ENCODE measurements around the gene PRSS1.
A peak's percentile ranks its signal among the peaks of the same experiment; 100 is the strongest.

PRSS1 gene

DNA sequence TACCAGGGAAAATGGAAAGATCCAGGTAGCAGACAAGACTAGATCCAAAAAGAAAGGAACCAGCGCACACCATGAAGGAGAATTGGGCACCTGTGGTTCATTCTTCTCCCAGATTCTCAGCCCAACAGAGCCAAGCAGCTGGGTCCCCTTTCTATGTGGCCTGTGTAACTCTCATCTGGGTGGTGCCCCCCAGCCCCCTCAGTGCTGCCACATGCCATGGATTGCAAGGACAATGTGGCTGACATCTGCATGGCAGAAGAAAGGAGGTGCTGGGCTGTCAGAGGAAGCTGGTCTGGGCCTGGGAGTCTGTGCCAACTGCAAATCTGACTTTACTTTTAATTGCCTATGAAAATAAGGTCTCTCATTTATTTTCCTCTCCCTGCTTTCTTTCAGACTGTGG lies 42.9 kb downstream of the PRSS1 start:
- Histone ChIP-seq H3K4me1 (ENCODE audit: insufficient read depth, poor library complexity, severe bottlenecking) (peaks cover 10% of the 10 kb centered on the region), H3K27me3 (ENCODE audit: insufficient read depth, poor library complexity, severe bottlenecking) (peaks cover 15% of the 10 kb centered on the region), H3K4me3 (ENCODE audit: severe bottlenecking) (no peak overlapping the region), H3K36me3 (ENCODE audit: low read depth) (no peaks in the 10 kb centered on the region), H3K9me3 (ENCODE audit: severe bottlenecking) (no peaks in the 10 kb centered on the region), H3K27ac (ENCODE audit: poor library complexity, severe bottlenecking) (no peak overlapping the region)
- no peak for TF ChIP-seq CTCF (IDR thresholded peaks at IDR 0.05; ENCODE audit: poor library complexity, severe bottlenecking)
- no peak for DNase-seq (ENCODE audit: low spot score)
- ATAC-seq (ENCODE audit: low read depth): no peak

DNA sequence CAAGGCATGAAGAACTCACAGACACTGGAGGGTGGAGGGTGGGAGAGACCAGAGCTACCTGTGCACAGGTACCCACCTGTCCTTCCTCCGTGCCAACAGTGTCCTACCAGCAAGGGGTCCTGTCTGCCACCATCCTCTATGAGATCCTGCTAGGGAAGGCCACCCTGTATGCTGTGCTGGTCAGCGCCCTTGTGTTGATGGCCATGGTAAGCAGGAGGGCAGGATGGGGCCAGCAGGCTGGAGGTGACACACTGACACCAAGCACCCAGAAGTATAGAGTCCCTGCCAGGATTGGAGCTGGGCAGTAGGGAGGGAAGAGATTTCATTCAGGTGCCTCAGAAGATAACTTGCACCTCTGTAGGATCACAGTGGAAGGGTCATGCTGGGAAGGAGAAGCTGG lies 43.3 kb downstream of the PRSS1 start:
- no peak for ATAC-seq (ENCODE audit: low read depth)
- Histone ChIP-seq H3K27me3 (ENCODE audit: insufficient read depth, poor library complexity, severe bottlenecking) (peaks cover 20% of the 10 kb centered on the region), H3K36me3 (ENCODE audit: low read depth) (no peaks in the 10 kb centered on the region), H3K4me1 (ENCODE audit: insufficient read depth, poor library complexity, severe bottlenecking) (peaks cover 10% of the 10 kb centered on the region), H3K27ac (ENCODE audit: poor library complexity, severe bottlenecking) (peak overlapping the region; percentile 52), H3K4me3 (ENCODE audit: severe bottlenecking) (no peak overlapping the region), H3K9me3 (ENCODE audit: severe bottlenecking) (no peaks in the 10 kb centered on the region)
- no peak for TF ChIP-seq CTCF (IDR thresholded peaks at IDR 0.05; ENCODE audit: poor library complexity, severe bottlenecking)
- no peak for DNase-seq (ENCODE audit: low spot score)

GRCh38 chr7:142793156-142793555 lies 43.9 kb downstream of the PRSS1 start:
- ATAC-seq (ENCODE audit: low read depth): peak; percentile 47; the same call in 1 of the 3 replicates
- Histone ChIP-seq H3K9me3 (ENCODE audit: severe bottlenecking) (no peaks in the 10 kb centered on the region), H3K27ac (ENCODE audit: poor library complexity, severe bottlenecking) (peak overlapping the region; percentile 52), H3K27me3 (ENCODE audit: insufficient read depth, poor library complexity, severe bottlenecking) (peaks cover 25% of the 10 kb centered on the region), H3K4me1 (ENCODE audit: insufficient read depth, poor library complexity, severe bottlenecking) (peaks cover 10% of the 10 kb centered on the region), H3K36me3 (ENCODE audit: low read depth) (no peaks in the 10 kb centered on the region), H3K4me3 (ENCODE audit: severe bottlenecking) (no peak overlapping the region)
- no peak for TF ChIP-seq CTCF (IDR thresholded peaks at IDR 0.05; ENCODE audit: poor library complexity, severe bottlenecking)
- no peak for DNase-seq (ENCODE audit: low spot score)

DNA sequence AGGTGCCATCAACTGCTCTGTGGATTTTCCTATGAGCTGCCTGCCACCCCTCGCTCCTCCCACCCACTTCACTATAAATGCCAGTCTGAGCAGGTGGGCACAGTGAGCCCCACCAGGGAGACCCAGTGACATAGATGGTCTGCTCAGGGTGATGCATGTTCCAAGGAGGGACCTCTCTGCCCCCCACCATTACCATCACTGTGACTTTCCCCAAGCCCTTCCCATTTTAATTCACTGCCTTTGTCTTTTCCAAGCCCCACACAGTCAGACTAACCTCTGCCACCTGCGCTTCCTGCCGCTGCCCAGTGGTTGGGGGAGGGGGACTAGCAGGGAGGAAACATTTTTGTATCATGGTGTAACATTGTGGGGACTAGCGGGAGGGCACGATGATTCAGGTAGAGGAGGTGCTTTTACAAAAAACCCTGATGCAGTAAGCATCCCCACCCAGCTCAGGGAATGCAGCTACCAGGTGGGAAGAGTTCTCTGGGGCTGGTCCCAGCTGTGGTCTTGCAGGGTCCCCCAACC lies 46.1 kb downstream of the PRSS1 start:
- Histone ChIP-seq H3K4me1 (ENCODE audit: insufficient read depth, poor library complexity, severe bottlenecking) (peaks cover 10% of the 10 kb centered on the region), H3K36me3 (ENCODE audit: low read depth) (no peaks in the 10 kb centered on the region), H3K9me3 (ENCODE audit: severe bottlenecking) (no peaks in the 10 kb centered on the region), H3K27ac (ENCODE audit: poor library complexity, severe bottlenecking) (no peak overlapping the region), H3K27me3 (ENCODE audit: insufficient read depth, poor library complexity, severe bottlenecking) (peaks cover 35% of the 10 kb centered on the region), H3K4me3 (ENCODE audit: severe bottlenecking) (no peak overlapping the region)
- no peak for DNase-seq (ENCODE audit: low spot score)
- ATAC-seq (ENCODE audit: low read depth): peak; percentile 62
- no peak for TF ChIP-seq CTCF (IDR thresholded peaks at IDR 0.05; ENCODE audit: poor library complexity, severe bottlenecking)

GRCh38 chr7:142796001-142796500 lies 46.8 kb downstream of the PRSS1 start:
- ATAC-seq (ENCODE audit: low read depth) (no peak), DNase-seq (ENCODE audit: low spot score) (no peak)
- no peaks in the 10 kb centered on the region for H3K9me3 ChIP-seq (ENCODE audit: severe bottlenecking)
- no peak overlapping the region for H3K4me3 ChIP-seq (ENCODE audit: severe bottlenecking)
- no peaks in the 10 kb centered on the region for H3K36me3 ChIP-seq (ENCODE audit: low read depth)
- TF ChIP-seq CTCF (IDR thresholded peaks at IDR 0.05; ENCODE audit: poor library complexity, severe bottlenecking): no peak
- no peak overlapping the region for H3K27ac ChIP-seq (ENCODE audit: poor library complexity, severe bottlenecking)
- peaks cover 35% of the 10 kb centered on the region for H3K27me3 ChIP-seq (ENCODE audit: insufficient read depth, poor library complexity, severe bottlenecking)
- H3K4me1 ChIP-seq (ENCODE audit: insufficient read depth, poor library complexity, severe bottlenecking): peaks cover 10% of the 10 kb centered on the region

All from RWPE2 (cell line).